HG02840 (cell line): Measurements from ENCODE around the gene SLIT1.
A peak's percentile ranks its signal among the peaks of the same experiment; 100 is the strongest.

Source experiments
- ATAC-seq: cut with Tn5 transposase; IDR thresholded peaks from one replicate; pipeline ENCODE4 v1.9.1; 2021; ENCODE audit warnings: mild to moderate bottlenecking, moderate library complexity, moderate number of reproducible peaks; ENCODE audit not compliant: unreplicated experiment, low FRiP score

The SLIT1 gene

DNA sequence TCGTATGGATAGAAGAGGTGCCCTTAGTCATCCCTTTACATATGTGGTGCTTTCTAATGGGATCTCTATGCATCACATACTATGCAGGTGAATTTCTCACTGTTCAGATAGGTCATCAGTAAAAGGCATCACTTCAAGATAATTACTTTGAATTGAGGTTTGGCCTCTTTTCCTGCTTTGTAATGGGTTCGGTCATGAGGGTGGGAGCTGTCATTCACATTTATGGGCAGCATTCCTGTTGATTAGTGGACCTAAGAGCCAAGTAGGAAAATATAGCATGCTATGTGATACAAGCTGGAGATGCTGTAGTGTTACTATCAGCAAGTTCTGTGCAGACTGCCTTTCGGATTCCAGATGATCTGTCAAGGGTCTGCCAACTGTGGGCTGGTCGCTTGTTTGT lies 197.3 kb downstream of the SLIT1 start:
- ATAC-seq = no peak

- ATAC-seq = no peak
Observed at GRCh38 chr10:96987842-96988175, 197.9 kb downstream of the SLIT1 start.

GRCh38 chr10:96987141-96987841 lies 198.5 kb downstream of the SLIT1 start:
- ATAC-seq = no peak

- no peak for ATAC-seq
Observed at GRCh38 chr10:96986200-96986856, 199.4 kb downstream of the SLIT1 start.

DNA sequence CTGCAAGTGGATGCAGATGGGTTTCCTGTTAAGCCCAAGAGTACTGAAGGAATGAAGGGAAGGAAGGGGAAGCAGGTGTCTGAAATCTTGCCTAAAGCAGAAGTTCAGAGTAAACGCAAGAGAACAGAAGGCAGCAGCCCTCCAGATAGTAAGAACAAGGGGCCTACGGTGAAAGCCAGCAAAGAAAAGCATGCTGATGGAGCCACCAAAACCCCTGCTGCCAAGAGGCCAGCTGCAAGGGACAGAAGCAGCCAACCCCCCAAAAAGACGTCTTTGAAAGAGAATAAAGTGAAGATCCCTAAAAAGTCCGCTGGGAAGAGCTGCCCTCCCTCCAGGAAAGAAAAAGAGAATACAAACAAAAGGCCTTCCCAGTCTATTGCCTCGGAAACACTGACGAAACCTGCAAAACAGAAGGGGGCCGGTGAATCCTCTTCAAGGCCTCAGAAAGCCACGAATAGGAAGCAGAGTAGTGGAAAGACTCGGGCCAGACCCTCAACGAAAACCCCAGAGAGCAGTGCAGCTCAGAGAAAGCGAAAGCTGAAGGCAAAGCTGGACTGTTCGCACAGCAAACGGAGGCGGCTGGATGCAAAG lies 201.1 kb downstream of the SLIT1 start:
- ATAC-seq = peak; percentile 69

DNA sequence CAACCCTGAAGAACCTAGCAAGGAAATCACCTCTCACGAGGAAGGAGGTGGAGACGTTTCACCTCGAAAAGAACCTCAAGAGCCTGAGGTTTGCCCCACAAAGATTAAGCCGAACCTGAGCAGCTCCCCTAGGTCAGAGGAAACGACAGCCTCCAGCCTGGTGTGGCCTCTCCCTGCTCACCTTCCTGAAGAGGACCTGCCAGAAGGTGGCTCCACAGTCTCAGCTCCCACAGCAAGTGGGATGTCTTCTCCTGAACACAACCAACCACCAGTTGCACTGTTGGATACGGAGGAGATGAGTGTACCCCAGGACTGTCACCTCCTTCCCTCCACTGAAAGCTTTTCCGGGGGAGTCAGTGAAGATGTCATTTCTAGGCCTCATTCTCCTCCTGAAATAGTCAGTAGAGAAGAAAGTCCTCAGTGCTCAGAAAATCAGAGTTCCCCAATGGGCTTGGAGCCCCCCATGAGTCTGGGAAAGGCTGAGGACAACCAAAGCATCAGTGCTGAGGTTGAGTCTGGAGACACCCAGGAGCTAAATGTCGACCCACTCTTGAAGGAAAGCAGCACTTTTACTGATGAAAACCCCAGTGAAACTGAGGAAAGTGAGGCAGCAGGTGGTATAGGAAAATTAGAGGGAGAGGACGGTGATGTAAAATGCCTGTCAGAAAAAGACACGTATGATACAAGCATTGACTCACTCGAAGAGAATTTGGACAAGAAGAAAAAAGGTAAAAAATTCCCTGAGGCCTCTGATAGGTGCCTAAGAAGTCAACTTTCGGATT lies 203.4 kb downstream of the SLIT1 start:
- no peak for ATAC-seq

DNA sequence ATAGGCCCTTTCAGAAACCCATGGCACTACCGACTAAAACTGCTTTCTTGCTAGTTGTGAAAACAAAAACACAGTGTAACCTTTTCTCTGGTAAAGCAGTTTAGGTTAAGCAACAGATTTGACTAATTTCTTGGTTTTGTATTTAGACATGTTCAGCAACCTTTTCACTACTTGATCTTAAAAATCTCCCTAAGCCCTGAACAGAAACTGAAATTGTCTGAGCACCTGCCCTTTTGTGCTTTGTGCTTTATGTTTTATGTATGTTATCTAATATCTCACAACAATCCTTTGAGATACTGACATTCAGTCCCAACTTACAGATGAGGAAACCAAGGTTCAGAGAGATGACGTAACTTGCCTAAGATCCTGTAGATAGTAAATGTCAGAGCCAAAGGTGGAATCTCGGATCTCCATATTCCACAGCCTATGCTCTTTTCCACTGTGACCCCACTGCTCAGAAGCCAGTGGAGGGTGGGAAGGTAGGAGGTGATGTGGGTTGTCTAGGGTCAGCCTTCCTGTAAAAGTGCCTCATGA lies 207.1 kb downstream of the SLIT1 start:
- peak; percentile 51 for ATAC-seq

DNA sequence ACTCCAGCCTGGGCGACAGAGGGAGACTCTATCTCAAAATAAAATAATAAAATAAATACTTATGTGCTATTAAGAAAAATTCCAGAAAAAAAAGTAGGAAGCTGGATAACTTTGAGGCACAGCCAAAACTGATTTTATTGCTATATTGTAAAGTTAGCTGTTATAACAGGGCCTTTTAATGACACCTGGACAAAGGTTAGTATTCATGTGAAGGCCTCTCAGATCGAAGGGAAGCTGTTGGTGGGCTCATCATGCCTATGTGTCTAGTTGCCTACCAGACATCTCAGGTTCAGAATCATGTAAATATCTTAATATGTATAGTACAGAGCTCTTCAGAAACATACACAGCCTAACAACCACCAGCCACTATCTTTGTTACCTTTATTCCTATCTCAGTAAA lies 210.6 kb downstream of the SLIT1 start:
- no peak for ATAC-seq

DNA sequence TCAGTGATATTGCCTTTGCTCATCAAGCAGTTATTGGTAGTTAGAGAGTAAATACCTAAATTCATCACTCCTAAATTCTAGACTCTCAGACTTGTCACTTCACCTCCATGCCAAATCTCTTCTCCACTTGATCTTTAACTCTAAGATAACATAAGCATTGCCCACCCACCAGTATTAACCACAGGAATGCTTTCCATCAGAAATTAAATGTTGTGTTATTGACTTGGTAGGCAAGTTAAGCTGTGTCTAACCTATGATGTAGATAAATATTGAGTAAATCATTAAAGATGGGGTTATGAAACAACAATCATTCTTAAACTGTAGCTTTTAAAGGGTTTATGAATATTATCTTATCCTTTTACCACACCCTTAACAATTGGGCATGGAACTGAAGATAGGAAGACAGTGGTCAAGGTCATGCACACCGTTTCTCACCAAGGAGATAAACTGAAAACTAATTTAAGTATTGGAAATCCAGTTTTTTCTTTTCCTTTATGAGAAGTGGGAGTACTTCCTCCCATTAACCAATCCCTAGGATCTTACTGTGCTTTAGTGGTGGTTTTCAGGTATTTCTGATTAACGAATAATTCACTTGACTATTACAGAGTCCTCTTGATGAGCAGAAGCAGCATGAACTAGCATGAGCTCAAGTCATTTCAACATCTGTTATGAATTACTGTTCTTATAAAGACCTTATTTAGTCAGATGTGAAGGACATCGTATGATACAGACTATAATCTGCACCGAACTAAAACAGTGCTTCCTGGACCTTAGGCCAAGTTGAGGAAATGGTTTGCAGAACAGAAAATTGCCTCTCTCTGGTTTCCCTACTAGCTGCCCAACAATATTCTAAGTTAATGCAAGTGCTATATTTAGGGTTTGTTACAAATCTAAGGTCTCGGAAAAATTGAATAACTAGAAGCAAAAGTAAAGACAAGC lies 211.7 kb downstream of the SLIT1 start:
- ATAC-seq = no peak

DNA sequence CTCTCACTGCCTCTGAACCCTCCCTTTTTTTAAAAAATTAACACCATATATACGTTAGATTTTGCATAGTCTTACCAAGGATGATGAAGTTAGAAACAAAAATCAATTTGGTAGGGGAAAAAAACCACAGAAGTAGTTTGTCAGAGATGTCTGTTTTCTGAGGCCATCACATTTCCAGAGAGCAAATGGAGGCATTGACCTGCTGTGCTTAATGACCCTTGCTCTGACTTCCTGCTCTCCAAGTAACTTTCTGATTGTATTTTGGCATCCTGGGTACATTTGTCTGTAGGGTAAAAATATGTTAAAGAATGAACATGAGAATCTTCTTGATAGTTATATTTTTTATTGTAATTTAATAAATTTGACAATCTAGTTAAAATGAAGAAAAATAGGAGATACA lies 213.5 kb downstream of the SLIT1 start:
- no peak for ATAC-seq

DNA sequence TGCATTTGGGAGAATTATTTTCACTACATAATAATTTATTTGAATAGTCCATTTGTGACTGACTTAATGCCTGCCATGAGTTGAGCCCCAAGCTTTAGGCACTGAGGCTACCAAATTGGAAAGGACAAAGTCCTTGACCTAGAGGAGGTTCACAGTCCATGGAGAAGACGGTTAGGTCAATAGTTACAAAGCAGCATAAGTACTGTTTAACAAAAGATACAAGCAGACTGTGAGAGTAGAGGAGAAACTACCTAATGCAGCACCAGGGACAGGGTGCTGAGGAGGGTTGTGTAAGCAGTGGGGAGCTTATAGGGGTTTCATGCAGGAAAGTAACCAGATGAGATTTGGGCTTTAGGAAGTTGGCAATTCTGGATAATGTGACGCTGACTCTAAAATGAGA lies 214.4 kb downstream of the SLIT1 start:
- ATAC-seq = no peak

DNA sequence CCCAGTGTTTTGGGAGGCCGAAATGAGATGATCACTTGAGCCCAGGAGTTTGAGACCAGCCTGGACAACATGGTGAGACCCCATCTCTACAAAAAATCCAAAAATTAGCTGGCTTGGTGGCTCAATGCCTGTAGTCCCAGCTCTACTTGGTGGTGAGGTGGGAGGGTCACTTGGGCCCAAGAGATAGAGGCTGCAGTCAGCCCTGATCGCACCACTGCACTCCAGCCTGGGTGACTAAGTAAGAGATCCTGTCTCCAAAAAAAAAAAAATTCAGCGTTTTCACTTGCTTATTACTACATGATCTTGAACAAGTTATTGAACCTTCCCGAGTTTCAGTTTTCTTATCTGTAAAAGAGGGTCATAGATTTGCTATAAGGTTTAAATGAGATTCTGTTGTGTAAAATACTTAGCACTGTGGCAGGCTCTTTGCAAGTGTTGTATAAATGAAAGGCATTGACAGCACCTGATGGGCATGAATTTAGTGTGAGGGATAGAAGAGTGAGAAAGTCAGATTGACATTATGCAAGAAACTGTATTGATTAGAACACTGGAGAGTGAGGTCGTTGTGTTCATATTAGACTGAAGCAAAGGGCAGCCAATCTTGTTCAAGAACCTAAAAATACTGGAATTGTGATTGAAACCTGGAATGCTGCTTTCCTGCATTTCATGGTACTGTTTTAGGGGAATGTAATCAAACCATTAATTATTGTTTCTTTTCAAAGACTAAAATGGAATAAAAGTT lies 216.9 kb downstream of the SLIT1 start:
- ATAC-seq = no peak

DNA sequence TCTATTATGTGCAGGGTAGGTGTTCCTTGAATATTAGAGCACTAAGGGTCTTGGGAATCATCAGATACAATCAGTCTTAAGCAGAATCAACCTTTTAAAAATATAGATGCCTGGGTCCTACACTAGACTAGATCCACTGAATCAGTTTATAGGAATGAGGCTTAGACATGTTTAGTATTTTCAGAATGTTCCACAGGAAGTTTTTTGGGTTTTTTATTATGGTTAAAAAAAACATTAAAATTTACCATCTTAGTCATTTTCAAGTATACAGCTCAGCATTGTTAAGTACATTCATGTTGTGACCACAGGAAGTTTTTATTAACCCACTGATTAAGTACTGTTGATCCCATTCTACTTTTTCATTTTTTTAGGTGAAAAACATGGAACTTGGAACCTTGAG lies 217.9 kb downstream of the SLIT1 start:
- no peak for ATAC-seq

GRCh38 chr10:96964131-96964530 lies 221.6 kb downstream of the SLIT1 start:
- no peak for ATAC-seq

DNA sequence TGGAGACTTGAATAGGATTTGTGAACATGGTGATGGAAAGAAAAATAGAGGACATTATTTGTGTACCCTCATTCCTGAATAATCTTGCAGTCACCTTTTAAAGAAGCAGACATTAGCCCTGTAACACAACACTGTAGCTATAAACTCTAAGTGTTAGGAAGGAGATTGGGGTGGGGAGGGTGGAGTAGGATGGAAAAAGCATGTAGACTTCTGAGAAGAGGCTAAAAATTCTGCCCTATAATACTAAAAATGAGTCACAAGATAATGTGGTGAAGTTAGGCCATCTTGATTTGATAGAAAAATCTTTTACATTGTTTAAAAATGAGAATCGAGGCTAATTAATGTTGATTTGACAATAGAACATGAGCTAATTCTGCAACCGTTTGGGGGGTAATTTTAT lies 224.9 kb downstream of the SLIT1 start:
- no peak for ATAC-seq

GRCh38 chr10:96959733-96960132 lies 226.0 kb downstream of the SLIT1 start:
- no peak for ATAC-seq

- ATAC-seq = no peak
Observed at GRCh38 chr10:96958071-96958470, 227.7 kb downstream of the SLIT1 start.

- no peak for ATAC-seq
Observed at GRCh38 chr10:96955794-96956193, 230.0 kb downstream of the SLIT1 start.

GRCh38 chr10:96951954-96952353 lies 233.8 kb downstream of the SLIT1 start:
- ATAC-seq = no peak
